NCI-H446 (cell line): ENCODE data around the gene STX4.

ENCODE experiments used
- DNase-seq, 2 experiments: peaks; one replicate each; lab custom pipeline; 2025; lab: John Stamatoyannopoulos, UW

STX4 gene

GRCh38 chr16:31084584-31085302 lies 51.4 kb downstream of the STX4 start:
- DNase-seq = no peak

- DNase-seq = no peak
Measured at GRCh38 chr16:31085411-31085810, 52.1 kb downstream of the STX4 start.

DNA sequence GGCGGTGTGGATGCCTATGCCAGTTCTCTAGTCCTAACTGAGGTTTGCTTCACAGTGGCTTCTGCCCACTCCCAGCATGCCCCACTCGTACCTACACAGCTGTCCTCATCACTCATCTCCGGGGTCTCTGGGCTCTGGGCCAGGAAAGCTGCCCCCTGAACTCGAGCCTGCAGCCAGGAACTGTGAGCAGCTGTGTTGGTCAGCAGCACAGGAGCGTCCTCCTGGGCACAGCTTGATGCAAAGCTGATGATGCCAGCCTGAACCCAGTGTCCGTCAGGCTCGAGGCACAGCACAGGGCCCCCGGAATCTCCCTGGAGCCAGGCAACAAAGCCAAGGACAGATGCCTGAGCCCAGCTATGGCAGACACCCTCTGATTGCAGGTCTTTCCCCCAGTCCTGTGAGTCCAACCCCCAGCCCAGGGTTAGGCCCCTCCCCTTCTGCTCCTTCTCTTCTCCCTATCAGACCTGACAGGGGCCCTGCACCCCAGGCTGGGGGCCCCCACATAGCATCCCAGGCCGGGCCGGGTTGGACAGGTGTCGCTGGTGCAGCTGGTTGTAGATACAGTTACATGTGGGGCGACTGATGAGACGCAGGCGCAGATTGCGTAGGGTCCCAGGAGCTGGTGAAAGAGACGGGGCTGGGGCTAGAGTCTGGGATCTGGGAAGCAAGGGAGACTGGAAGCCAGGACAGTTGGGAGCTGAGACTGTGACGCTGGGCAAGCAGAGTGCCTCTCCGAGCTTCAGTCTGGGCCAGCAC lies 52.7 kb downstream of the STX4 start:
- no peak for DNase-seq

- DNase-seq = no peak
Measured at GRCh38 chr16:31086629-31086906, 53.2 kb downstream of the STX4 start.

DNA sequence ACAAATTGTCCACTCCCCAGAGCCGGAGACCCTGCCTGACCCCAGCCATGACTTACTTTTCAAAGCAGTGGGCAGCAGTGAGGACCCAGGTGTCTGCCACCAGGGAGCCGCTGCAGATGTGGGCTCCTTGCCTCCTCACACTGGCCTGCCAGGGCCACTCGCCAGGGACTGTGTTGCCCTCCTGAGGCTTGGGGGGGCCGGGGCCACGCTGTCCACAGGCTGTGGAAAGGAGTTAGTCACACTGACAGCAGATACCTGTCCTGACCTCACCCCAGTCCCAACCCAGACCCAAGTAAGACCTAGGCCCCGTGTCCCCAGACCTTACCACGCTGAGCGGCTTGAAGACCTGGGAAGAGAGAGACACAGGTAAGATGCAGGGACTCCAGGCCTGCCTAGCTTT lies 54.1 kb downstream of the STX4 start:
- no peak for DNase-seq

DNA sequence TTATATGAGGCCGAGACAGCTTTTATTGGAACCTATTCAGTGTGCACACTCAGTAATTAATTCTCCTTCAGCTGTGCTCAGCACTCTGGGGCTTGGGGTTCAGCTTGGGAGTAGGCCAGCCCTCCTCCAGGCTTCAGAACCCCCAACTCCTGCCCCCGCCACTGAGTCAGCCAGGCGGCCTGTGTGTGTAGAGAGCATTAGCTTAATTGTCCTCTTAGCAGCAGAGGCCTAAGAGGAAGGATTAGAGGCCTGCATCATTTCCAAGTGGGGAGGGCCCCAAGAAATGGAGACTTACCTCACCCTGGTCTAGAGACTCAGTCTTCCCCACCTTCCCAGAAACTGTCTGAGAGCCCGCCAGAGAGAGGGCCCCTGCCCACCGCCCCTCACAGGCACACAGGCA lies 54.6 kb downstream of the STX4 start:
- no peak for DNase-seq

GRCh38 chr16:31088459-31089183 lies 55.3 kb downstream of the STX4 start, which contains the start of gene PRSS53:
Gene PRSS53 (minus strand): TSS chr16:31088943. CDS start chr16:31088809, 134 bp downstream.
- DNase-seq = no peak

- no peak for DNase-seq
Measured at GRCh38 chr16:31089199-31089598, 55.8 kb downstream of the STX4 start.
